ENCODE measurements around the gene CARS2.
"Not testable (repeated sequence)": the region's sequence is repeated elsewhere in the genome, so short reads cannot be mapped to it uniquely, and the experiment has no call there.

CARS2 gene

GRCh38 chr13:110634558-110634957 is 71.4 kb downstream of the CARS2 start:
- Histone ChIP-seq H3K9ac (ENCODE audit: low read length) (no peak overlapping the region), H3K4me3 (ENCODE audit: low read length) (no peak overlapping the region), H3K9me3 (ENCODE audit: control insufficient read depth, low read length) (no peaks in the 10 kb centered on the region), H3K27me3 (replicated peaks; ENCODE audit: control insufficient read depth, insufficient read depth, low read length) (no peaks in the 10 kb centered on the region), H3K36me3 (ENCODE audit: control insufficient read depth, insufficient read depth, low read length, severe bottlenecking) (peaks cover 63% of the 10 kb centered on the region), H3K4me1 (ENCODE audit: control insufficient read depth, insufficient read depth, low read length) (no peaks in the 10 kb centered on the region)
- no peak for DNase-seq (ENCODE audit: low read depth)

GRCh38 chr13:110633776-110634175 is 72.1 kb downstream of the CARS2 start:
- no peak for DNase-seq (ENCODE audit: low read depth)
- no peaks in the 10 kb centered on the region for H3K9me3 ChIP-seq (ENCODE audit: control insufficient read depth, low read length)
- peaks cover 61% of the 10 kb centered on the region for H3K36me3 ChIP-seq (ENCODE audit: control insufficient read depth, insufficient read depth, low read length, severe bottlenecking)
- no peak overlapping the region for H3K9ac ChIP-seq (ENCODE audit: low read length)
- peaks cover 5% of the 10 kb centered on the region for H3K4me1 ChIP-seq (ENCODE audit: control insufficient read depth, insufficient read depth, low read length)
- H3K4me3 ChIP-seq (ENCODE audit: low read length), result no peak overlapping the region
- no peaks in the 10 kb centered on the region for H3K27me3 ChIP-seq (replicated peaks; ENCODE audit: control insufficient read depth, insufficient read depth, low read length)

GRCh38 chr13:110632255-110632654 is 73.7 kb downstream of the CARS2 start:
- H3K36me3 ChIP-seq (ENCODE audit: control insufficient read depth, insufficient read depth, low read length, severe bottlenecking), result peaks cover 61% of the 10 kb centered on the region
- not testable (repeated sequence) for DNase-seq (ENCODE audit: low read depth); H3K4me1 ChIP-seq (ENCODE audit: control insufficient read depth, insufficient read depth, low read length); H3K4me3 ChIP-seq (ENCODE audit: low read length); H3K27me3 ChIP-seq (replicated peaks; ENCODE audit: control insufficient read depth, insufficient read depth, low read length); H3K9me3 ChIP-seq (ENCODE audit: control insufficient read depth, low read length); H3K9ac ChIP-seq (ENCODE audit: low read length)

- H3K27me3 ChIP-seq (replicated peaks; ENCODE audit: control insufficient read depth, insufficient read depth, low read length), result no peaks in the 10 kb centered on the region
- peaks cover 45% of the 10 kb centered on the region for H3K36me3 ChIP-seq (ENCODE audit: control insufficient read depth, insufficient read depth, low read length, severe bottlenecking)
- DNase-seq (ENCODE audit: low read depth), result no peak
- no peak overlapping the region for H3K9ac ChIP-seq (ENCODE audit: low read length)
- H3K4me1 ChIP-seq (ENCODE audit: control insufficient read depth, insufficient read depth, low read length), result peaks cover 5% of the 10 kb centered on the region
- H3K9me3 ChIP-seq (ENCODE audit: control insufficient read depth, low read length), result no peaks in the 10 kb centered on the region
- H3K4me3 ChIP-seq (ENCODE audit: low read length), result no peak overlapping the region
Observed at GRCh38 chr13:110630566-110631119, 75.3 kb downstream of the CARS2 start.

GRCh38 chr13:110629735-110630134 is 76.2 kb downstream of the CARS2 start:
- no peak for DNase-seq (ENCODE audit: low read depth)
- Histone ChIP-seq H3K4me1 (ENCODE audit: control insufficient read depth, insufficient read depth, low read length) (peaks cover 5% of the 10 kb centered on the region), H3K9me3 (ENCODE audit: control insufficient read depth, low read length) (no peaks in the 10 kb centered on the region), H3K36me3 (ENCODE audit: control insufficient read depth, insufficient read depth, low read length, severe bottlenecking) (peaks cover 44% of the 10 kb centered on the region), H3K9ac (ENCODE audit: low read length) (no peak overlapping the region), H3K4me3 (ENCODE audit: low read length) (no peak overlapping the region), H3K27me3 (replicated peaks; ENCODE audit: control insufficient read depth, insufficient read depth, low read length) (no peaks in the 10 kb centered on the region)

- H3K27me3 ChIP-seq (replicated peaks; ENCODE audit: control insufficient read depth, insufficient read depth, low read length), result no peaks in the 10 kb centered on the region
- H3K4me3 ChIP-seq (ENCODE audit: low read length), result no peak overlapping the region
- peaks cover 40% of the 10 kb centered on the region for H3K36me3 ChIP-seq (ENCODE audit: control insufficient read depth, insufficient read depth, low read length, severe bottlenecking)
- H3K9ac ChIP-seq (ENCODE audit: low read length), result no peak overlapping the region
- peaks cover 5% of the 10 kb centered on the region for H3K4me1 ChIP-seq (ENCODE audit: control insufficient read depth, insufficient read depth, low read length)
- DNase-seq (ENCODE audit: low read depth), result no peak
- H3K9me3 ChIP-seq (ENCODE audit: control insufficient read depth, low read length), result no peaks in the 10 kb centered on the region
Observed at GRCh38 chr13:110628952-110629701, 76.8 kb downstream of the CARS2 start.

GRCh38 chr13:110628477-110628793 is 77.5 kb downstream of the CARS2 start:
- peaks cover 5% of the 10 kb centered on the region for H3K4me1 ChIP-seq (ENCODE audit: control insufficient read depth, insufficient read depth, low read length)
- peaks cover 40% of the 10 kb centered on the region for H3K36me3 ChIP-seq (ENCODE audit: control insufficient read depth, insufficient read depth, low read length, severe bottlenecking)
- no peak overlapping the region for H3K4me3 ChIP-seq (ENCODE audit: low read length)
- no peak for DNase-seq (ENCODE audit: low read depth)
- H3K9ac ChIP-seq (ENCODE audit: low read length), result no peak overlapping the region
- no peaks in the 10 kb centered on the region for H3K9me3 ChIP-seq (ENCODE audit: control insufficient read depth, low read length)
- no peaks in the 10 kb centered on the region for H3K27me3 ChIP-seq (replicated peaks; ENCODE audit: control insufficient read depth, insufficient read depth, low read length)

GRCh38 chr13:110627761-110628476 is 78.0 kb downstream of the CARS2 start:
- Histone ChIP-seq H3K4me1 (ENCODE audit: control insufficient read depth, insufficient read depth, low read length) (peaks cover 5% of the 10 kb centered on the region), H3K27me3 (replicated peaks; ENCODE audit: control insufficient read depth, insufficient read depth, low read length) (no peaks in the 10 kb centered on the region), H3K36me3 (ENCODE audit: control insufficient read depth, insufficient read depth, low read length, severe bottlenecking) (peaks cover 45% of the 10 kb centered on the region), H3K9me3 (ENCODE audit: control insufficient read depth, low read length) (no peaks in the 10 kb centered on the region), H3K4me3 (ENCODE audit: low read length) (no peak overlapping the region), H3K9ac (ENCODE audit: low read length) (no peak overlapping the region)
- DNase-seq (ENCODE audit: low read depth), result no peak

GRCh38 chr13:110627351-110627750 is 78.6 kb downstream of the CARS2 start:
- no peaks in the 10 kb centered on the region for H3K27me3 ChIP-seq (replicated peaks; ENCODE audit: control insufficient read depth, insufficient read depth, low read length)
- H3K4me1 ChIP-seq (ENCODE audit: control insufficient read depth, insufficient read depth, low read length), result peaks cover 5% of the 10 kb centered on the region
- H3K9me3 ChIP-seq (ENCODE audit: control insufficient read depth, low read length), result no peaks in the 10 kb centered on the region
- no peak for DNase-seq (ENCODE audit: low read depth)
- no peak overlapping the region for H3K9ac ChIP-seq (ENCODE audit: low read length)
- H3K4me3 ChIP-seq (ENCODE audit: low read length), result no peak overlapping the region
- peaks cover 51% of the 10 kb centered on the region for H3K36me3 ChIP-seq (ENCODE audit: control insufficient read depth, insufficient read depth, low read length, severe bottlenecking)

- H3K36me3 ChIP-seq (ENCODE audit: control insufficient read depth, insufficient read depth, low read length, severe bottlenecking), result peaks cover 54% of the 10 kb centered on the region
Observed at GRCh38 chr13:110626521-110626920, 79.4 kb downstream of the CARS2 start.

GRCh38 chr13:110625771-110626321 is 80.1 kb downstream of the CARS2 start:
- H3K4me1 ChIP-seq (ENCODE audit: control insufficient read depth, insufficient read depth, low read length), result peaks cover 5% of the 10 kb centered on the region
- peaks cover 52% of the 10 kb centered on the region for H3K36me3 ChIP-seq (ENCODE audit: control insufficient read depth, insufficient read depth, low read length, severe bottlenecking)
- no peaks in the 10 kb centered on the region for H3K9me3 ChIP-seq (ENCODE audit: control insufficient read depth, low read length)
- H3K9ac ChIP-seq (ENCODE audit: low read length), result no peak overlapping the region
- H3K27me3 ChIP-seq (replicated peaks; ENCODE audit: control insufficient read depth, insufficient read depth, low read length), result no peaks in the 10 kb centered on the region
- DNase-seq (ENCODE audit: low read depth), result no peak
- no peak overlapping the region for H3K4me3 ChIP-seq (ENCODE audit: low read length)

More at GRCh38 chr13:110626521-110626920, 79.4 kb downstream of the CARS2 start:
- H3K9me3 ChIP-seq (ENCODE audit: control insufficient read depth, low read length), result no peaks in the 10 kb centered on the region
- no peak for DNase-seq (ENCODE audit: low read depth)
- peaks cover 5% of the 10 kb centered on the region for H3K4me1 ChIP-seq (ENCODE audit: control insufficient read depth, insufficient read depth, low read length)
- no peak overlapping the region for H3K9ac ChIP-seq (ENCODE audit: low read length)
- no peaks in the 10 kb centered on the region for H3K27me3 ChIP-seq (replicated peaks; ENCODE audit: control insufficient read depth, insufficient read depth, low read length)
- no peak overlapping the region for H3K4me3 ChIP-seq (ENCODE audit: low read length)
